Measurements from ENCODE around the gene SNTB2. TPM values are rescaled to one million over a fixed set of nuclear protein-coding genes. Genes with fewer than 3 reads are reported as not detected.
A peak's percentile ranks its signal among the peaks of the same experiment; 100 is the strongest.

Gene SNTB2
- total and polyA plus RNA-seq, 2 of the 13 experiments (the other 11 are each of a cell fraction or from before 2014, with no cell fraction given): 11.5 to 19.2 TPM

DNA sequence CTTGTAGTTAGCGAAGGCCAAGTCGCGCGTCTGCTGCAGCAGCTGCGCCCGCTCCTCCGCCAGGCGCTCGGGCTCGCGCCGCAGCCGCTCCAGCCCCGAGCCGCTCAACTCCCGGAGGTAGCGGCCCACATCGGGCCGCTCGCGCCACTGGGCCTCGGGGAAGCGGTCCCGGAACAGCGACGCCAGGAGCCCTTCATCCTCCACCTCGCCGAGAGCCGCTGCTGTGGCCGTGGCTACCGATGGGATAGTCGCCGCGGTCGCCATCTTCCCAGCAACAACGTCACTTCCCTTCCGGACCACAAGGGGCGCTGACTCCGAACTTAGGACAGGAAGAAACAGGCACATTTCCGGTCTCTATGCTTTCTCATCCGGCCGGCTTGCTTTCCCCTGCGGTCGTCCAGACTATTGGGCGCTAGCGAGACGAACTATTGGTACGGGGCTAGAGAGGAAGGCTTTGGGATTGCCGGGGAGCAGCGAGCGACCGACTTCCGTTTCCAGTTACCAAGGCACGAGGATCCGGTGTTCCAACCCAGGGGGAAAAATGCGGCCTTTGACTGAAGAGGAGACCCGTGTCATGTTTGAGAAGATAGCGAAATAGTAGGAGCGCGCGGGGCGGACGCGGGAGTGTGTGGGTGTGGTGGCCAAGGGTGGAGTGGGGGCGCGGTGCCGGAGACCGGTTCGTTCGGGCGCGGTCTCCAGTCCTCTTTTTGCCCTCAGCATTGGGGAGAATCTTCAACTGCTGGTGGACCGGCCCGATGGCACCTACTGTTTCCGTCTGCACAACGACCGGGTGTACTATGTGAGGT is 152.5 kb downstream of the SNTB2 start, which contains the start of the genes COG8 and NIP7 (continued):
- TF ChIP-seq PAWR (CRISPR knock-in tag; IDR thresholded peaks at IDR 0.05; ENCODE audit: borderline replicate concordance) (peak; percentile 86; the same call in 1 of the 2 replicates), KDM2A (CRISPR knock-in tag; IDR thresholded peaks at IDR 0.05; ENCODE audit: borderline replicate concordance, low read depth) (peak; percentile 99), ZNF256 (CRISPR knock-in tag; conservative IDR thresholded peaks at IDR 0.05) (0 out of 2 replicates have a peak, but pooled peaks have one; percentile 88), ZNF660 (CRISPR knock-in tag; IDR thresholded peaks at IDR 0.05; ENCODE audit: borderline replicate concordance, low read depth) (no peak), ZNF746 (CRISPR knock-in tag; IDR thresholded peaks at IDR 0.05) (no peak; the same call in 1 of the 2 replicates), ZNF513 (CRISPR knock-in tag; conservative IDR thresholded peaks at IDR 0.05) (no peak), TOPORS (CRISPR knock-in tag; IDR thresholded peaks at IDR 0.05) (peak; percentile 96; the same call in 1 of the 2 replicates), GFI1 (CRISPR knock-in tag; IDR thresholded peaks at IDR 0.05; ENCODE audit: borderline replicate concordance) (peak; percentile 90), ZNF251 (CRISPR knock-in tag; IDR thresholded peaks at IDR 0.05) (peak; percentile 16; the same call in 1 of the 2 replicates), U2AF2 (IDR thresholded peaks at IDR 0.05; ENCODE audit: low read depth, low read length) (no peak), RCOR2 (CRISPR knock-in tag; IDR thresholded peaks at IDR 0.05) (no peak), ZNF605 (CRISPR knock-in tag; IDR thresholded peaks at IDR 0.05) (peak; percentile 99), ZNF644 (CRISPR knock-in tag; IDR thresholded peaks at IDR 0.05; ENCODE audit: low read depth) (no peak), ZNF10 (CRISPR knock-in tag; IDR thresholded peaks at IDR 0.05; ENCODE audit: borderline replicate concordance, low read depth) (no peak), ISX (CRISPR knock-in tag; conservative IDR thresholded peaks at IDR 0.05) (no peak; the same call in 1 of the 2 replicates), CREBL2 (CRISPR knock-in tag; IDR thresholded peaks at IDR 0.05; ENCODE audit: borderline replicate concordance) (peak; percentile 63; the same call in 1 of the 2 replicates), ZSCAN25 (CRISPR knock-in tag; IDR thresholded peaks at IDR 0.05) (peak; percentile 45), MTERF4 (CRISPR knock-in tag; IDR thresholded peaks at IDR 0.05) (peak; percentile 99)
- TF ChIP-seq, protein P1, sequence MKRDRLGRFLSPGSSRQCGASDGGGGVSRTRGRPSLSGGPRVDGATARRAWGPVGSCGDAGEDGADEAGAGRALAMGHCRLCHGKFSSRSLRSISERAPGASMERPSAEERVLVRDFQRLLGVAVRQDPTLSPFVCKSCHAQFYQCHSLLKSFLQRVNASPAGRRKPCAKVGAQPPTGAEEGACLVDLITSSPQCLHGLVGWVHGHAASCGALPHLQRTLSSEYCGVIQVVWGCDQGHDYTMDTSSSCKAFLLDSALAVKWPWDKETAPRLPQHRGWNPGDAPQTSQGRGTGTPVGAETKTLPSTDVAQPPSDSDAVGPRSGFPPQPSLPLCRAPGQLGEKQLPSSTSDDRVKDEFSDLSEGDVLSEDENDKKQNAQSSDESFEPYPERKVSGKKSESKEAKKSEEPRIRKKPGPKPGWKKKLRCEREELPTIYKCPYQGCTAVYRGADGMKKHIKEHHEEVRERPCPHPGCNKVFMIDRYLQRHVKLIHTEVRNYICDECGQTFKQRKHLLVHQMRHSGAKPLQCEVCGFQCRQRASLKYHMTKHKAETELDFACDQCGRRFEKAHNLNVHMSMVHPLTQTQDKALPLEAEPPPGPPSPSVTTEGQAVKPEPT (CRISPR knock-in tag; IDR thresholded peaks at IDR 0.05; ENCODE audit: low read depth): peak; percentile 23; the same call in 1 of the 2 replicates
- TF ChIP-seq, protein P2, sequence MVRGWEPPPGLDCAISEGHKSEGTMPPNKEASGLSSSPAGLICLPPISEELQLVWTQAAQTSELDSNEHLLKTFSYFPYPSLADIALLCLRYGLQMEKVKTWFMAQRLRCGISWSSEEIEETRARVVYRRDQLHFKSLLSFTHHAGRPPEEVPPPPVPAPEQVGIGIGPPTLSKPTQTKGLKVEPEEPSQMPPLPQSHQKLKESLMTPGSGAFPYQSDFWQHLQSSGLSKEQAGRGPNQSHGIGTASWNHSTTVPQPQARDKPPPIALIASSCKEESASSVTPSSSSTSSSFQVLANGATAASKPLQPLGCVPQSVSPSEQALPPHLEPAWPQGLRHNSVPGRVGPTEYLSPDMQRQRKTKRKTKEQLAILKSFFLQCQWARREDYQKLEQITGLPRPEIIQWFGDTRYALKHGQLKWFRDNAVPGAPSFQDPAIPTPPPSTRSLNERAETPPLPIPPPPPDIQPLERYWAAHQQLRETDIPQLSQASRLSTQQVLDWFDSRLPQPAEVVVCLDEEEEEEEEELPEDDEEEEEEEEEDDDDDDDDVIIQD (CRISPR knock-in tag; IDR thresholded peaks at IDR 0.05; ENCODE audit: low read depth): peak; percentile 99
- TF ChIP-seq, protein P3, sequence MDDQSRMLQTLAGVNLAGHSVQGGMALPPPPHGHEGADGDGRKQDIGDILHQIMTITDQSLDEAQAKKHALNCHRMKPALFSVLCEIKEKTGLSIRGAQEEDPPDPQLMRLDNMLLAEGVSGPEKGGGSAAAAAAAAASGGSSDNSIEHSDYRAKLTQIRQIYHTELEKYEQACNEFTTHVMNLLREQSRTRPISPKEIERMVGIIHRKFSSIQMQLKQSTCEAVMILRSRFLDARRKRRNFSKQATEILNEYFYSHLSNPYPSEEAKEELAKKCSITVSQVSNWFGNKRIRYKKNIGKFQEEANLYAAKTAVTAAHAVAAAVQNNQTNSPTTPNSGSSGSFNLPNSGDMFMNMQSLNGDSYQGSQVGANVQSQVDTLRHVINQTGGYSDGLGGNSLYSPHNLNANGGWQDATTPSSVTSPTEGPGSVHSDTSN (CRISPR knock-in tag; IDR thresholded peaks at IDR 0.05; ENCODE audit: borderline replicate concordance): 0 out of 2 replicates have a peak, but pooled peaks have one; percentile 54
